ENCODE measurements around the gene SLC51B.

SLC51B gene

DNA sequence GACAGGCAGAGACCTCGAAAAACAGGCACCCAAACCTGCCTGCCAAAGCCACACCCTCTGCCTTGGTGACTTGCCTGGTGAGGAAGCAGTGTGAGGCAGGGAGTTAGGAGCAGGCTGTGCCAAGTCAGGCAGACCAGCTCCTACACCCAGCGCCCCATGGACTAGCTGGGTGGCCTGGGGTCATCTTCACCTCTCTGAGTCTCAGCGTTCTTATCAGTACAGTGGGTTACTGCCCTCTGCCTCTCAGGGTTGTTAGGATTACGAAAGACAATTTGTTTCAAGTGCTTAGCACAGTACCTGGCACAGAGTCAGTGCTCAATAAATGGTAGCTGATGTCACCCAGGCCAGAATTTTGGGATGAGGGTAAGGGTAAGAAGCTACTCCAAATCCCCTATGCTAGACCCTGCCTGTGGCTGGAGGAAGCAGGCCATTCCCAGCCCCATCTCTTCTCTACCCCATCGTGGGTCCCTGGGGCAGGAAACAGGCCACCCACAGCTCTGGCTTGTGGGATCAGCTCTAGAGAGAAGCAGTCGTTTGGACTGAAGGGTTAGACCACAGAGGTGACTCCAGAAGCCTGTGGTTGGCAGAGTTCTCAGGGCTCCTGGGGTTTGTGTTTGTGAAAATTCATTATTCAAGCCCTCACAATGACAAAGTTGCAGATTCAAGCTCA, 10.1 kb downstream of the SLC51B start:
- no peak for TF ChIP-seq FOXP2 (optimal IDR thresholded peaks at IDR 0.05; ENCODE audit: borderline replicate concordance, extremely low read depth, extremely low read length, insufficient read depth)
- no peak for TF ChIP-seq TAF1 (IDR thresholded peaks at IDR 0.05; ENCODE audit: borderline replicate concordance, insufficient read depth, low read length)
- TF ChIP-seq REST (IDR thresholded peaks at IDR 0.05; ENCODE audit: insufficient read depth in 1 of 2, low read depth in 2 of 2, low read length in 2 of 2): no peak
- TF ChIP-seq SIN3A (IDR thresholded peaks at IDR 0.05; ENCODE audit: borderline replicate concordance, insufficient read depth, low read length): no peak

- no peak for TF ChIP-seq SIN3A (IDR thresholded peaks at IDR 0.05; ENCODE audit: borderline replicate concordance, insufficient read depth, low read length)
- no peak for TF ChIP-seq FOXP2 (optimal IDR thresholded peaks at IDR 0.05; ENCODE audit: borderline replicate concordance, extremely low read depth, extremely low read length, insufficient read depth)
- TF ChIP-seq TAF1 (IDR thresholded peaks at IDR 0.05; ENCODE audit: borderline replicate concordance, insufficient read depth, low read length): no peak
- TF ChIP-seq POLR2AphosphoS5 (IDR thresholded peaks at IDR 0.05; ENCODE audit: low read depth, low read length): no peak
- no peak for TF ChIP-seq REST (IDR thresholded peaks at IDR 0.05; ENCODE audit: insufficient read depth in 1 of 2, low read depth in 2 of 2, low read length in 2 of 2)
Observed at GRCh38 chr15:65056106-65056505, 10.9 kb downstream of the SLC51B start.

- TF ChIP-seq TAF1 (IDR thresholded peaks at IDR 0.05; ENCODE audit: borderline replicate concordance, insufficient read depth, low read length) (no peak), POLR2AphosphoS5 (IDR thresholded peaks at IDR 0.05; ENCODE audit: low read depth, low read length) (no peak), SIN3A (IDR thresholded peaks at IDR 0.05; ENCODE audit: borderline replicate concordance, insufficient read depth, low read length) (no peak), REST (IDR thresholded peaks at IDR 0.05; ENCODE audit: insufficient read depth in 1 of 2, low read depth in 2 of 2, low read length in 2 of 2) (no peak), FOXP2 (optimal IDR thresholded peaks at IDR 0.05; ENCODE audit: borderline replicate concordance, extremely low read depth, extremely low read length, insufficient read depth) (no peak)
Observed at GRCh38 chr15:65056868-65057548, 11.8 kb downstream of the SLC51B start.

DNA sequence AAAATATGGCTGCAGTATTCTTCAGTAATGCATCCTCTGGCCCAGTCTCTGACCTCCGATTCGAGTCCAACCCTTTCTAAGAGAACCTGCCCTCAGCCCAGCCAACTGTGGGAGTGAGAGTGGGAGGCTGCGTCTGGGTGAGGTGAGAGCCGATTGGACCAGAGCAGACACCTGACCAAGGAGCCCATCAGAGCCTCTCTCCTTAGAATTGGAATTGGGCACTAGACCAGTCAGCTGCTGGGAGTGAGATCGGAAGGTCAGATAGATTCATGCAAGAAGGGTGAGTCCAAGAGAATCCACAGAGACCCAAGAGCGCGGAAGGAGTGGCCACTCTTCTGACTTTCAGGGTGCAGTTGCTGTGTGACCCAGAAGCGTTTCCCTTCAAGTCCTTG, 12.4 kb downstream of the SLC51B start:
- TF ChIP-seq TAF1 (IDR thresholded peaks at IDR 0.05; ENCODE audit: borderline replicate concordance, insufficient read depth, low read length) (no peak), POLR2AphosphoS5 (IDR thresholded peaks at IDR 0.05; ENCODE audit: low read depth, low read length) (no peak), SIN3A (IDR thresholded peaks at IDR 0.05; ENCODE audit: borderline replicate concordance, insufficient read depth, low read length) (no peak), REST (IDR thresholded peaks at IDR 0.05; ENCODE audit: insufficient read depth in 1 of 2, low read depth in 2 of 2, low read length in 2 of 2) (no peak), FOXP2 (optimal IDR thresholded peaks at IDR 0.05; ENCODE audit: borderline replicate concordance, extremely low read depth, extremely low read length, insufficient read depth) (no peak)
